D721Med (cell line): Measurements from ENCODE around the gene MALAT1.
"Not testable (repeated sequence)": the region's sequence is repeated elsewhere in the genome, so short reads cannot be mapped to it uniquely, and the experiment has no call there.

ENCODE experiments used
- DNase-seq: peaks from one replicate; pipeline ENCODE4 v3.0.0; 2011; ENCODE audit warnings: low spot score; ENCODE audit not compliant: insufficient read length
- FAIRE-seq: peaks from 2 replicates; lab custom pipeline; 2011; peaks lifted over from hg19 to GRCh38; lab: Jason Lieb, UNC
- TF ChIP-seq, protein P1 (sequence below): IDR thresholded peaks from 2 replicates; pipeline ENCODE4 v1.5.1; 2012; ENCODE audit warnings: mild to moderate bottlenecking, control low read depth; ENCODE audit not compliant: insufficient read depth; ENCODE audit errors: missing control alignments

Gene MALAT1

GRCh38 chr11:65505466-65506289, 6.8 kb downstream of the MALAT1 start:
- TF ChIP-seq, protein P1, sequence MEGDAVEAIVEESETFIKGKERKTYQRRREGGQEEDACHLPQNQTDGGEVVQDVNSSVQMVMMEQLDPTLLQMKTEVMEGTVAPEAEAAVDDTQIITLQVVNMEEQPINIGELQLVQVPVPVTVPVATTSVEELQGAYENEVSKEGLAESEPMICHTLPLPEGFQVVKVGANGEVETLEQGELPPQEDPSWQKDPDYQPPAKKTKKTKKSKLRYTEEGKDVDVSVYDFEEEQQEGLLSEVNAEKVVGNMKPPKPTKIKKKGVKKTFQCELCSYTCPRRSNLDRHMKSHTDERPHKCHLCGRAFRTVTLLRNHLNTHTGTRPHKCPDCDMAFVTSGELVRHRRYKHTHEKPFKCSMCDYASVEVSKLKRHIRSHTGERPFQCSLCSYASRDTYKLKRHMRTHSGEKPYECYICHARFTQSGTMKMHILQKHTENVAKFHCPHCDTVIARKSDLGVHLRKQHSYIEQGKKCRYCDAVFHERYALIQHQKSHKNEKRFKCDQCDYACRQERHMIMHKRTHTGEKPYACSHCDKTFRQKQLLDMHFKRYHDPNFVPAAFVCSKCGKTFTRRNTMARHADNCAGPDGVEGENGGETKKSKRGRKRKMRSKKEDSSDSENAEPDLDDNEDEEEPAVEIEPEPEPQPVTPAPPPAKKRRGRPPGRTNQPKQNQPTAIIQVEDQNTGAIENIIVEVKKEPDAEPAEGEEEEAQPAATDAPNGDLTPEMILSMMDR = no peak
- FAIRE-seq = no peak
- no peak for DNase-seq

DNA sequence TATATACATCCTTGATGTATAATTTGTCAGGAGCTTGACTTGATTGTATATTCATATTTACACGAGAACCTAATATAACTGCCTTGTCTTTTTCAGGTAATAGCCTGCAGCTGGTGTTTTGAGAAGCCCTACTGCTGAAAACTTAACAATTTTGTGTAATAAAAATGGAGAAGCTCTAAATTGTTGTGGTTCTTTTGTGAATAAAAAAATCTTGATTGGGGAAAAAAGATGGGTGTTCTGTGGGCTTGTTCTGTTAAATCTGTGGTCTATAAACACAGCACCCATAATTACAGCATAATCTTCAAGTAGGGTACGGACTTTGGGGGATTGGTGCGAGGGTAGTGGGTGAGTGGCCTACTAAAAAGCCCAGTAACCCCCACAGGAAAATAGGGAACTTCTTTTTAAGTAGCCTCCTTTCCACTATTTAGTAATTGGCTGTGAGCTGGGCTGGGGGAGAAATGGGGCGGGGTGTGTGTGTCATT, 7.5 kb downstream of the MALAT1 start:
- TF ChIP-seq, protein P1 = no peak
- FAIRE-seq (no peak), DNase-seq (no peak)

- FAIRE-seq (no peak), DNase-seq (no peak)
- TF ChIP-seq, protein P1 = no peak
These were observed 8.1 kb downstream of the MALAT1 start for GRCh38 chr11:65506772-65507505.

GRCh38 chr11:65512311-65512710, 13.5 kb downstream of the MALAT1 start:
- not testable (repeated sequence) for DNase-seq, FAIRE-seq

GRCh38 chr11:65516135-65516968, 17.5 kb downstream of the MALAT1 start:
- FAIRE-seq (no peak), DNase-seq (no peak)
- TF ChIP-seq, protein P1 = no peak

DNA sequence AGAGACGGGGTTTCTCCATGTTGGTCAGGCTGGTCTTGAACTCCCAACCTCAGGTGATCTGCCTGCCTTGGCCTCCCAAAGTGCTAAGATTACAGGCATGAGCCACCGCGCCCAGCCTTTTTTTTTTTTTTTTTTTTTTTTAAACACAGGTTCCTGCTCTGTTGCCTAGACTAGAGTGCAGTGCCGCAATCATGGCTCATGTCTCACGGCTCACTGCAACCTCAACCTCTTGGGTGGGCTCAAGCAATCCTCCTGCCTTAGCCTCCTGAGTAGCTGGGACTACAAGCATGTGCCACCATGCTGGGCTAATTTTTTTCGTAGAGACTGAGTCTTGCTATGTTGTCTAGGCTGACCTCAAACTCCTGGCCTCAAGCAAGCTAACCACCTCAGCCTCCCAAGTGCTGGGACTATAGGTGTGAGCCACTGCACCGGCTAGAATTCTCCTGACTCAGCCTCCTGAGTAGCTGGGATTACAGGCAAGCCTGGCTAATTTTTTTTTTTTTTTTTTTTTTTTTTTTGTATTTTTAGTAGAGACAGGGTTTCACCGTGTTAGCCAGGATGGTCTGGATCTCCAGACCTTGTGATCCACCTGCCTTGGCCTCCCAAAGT, 20.2 kb downstream of the MALAT1 start:
- not testable (repeated sequence) for DNase-seq, FAIRE-seq

- FAIRE-seq, DNase-seq: not testable (repeated sequence)
These were observed 23.1 kb downstream of the MALAT1 start for GRCh38 chr11:65521777-65522521.

DNA sequence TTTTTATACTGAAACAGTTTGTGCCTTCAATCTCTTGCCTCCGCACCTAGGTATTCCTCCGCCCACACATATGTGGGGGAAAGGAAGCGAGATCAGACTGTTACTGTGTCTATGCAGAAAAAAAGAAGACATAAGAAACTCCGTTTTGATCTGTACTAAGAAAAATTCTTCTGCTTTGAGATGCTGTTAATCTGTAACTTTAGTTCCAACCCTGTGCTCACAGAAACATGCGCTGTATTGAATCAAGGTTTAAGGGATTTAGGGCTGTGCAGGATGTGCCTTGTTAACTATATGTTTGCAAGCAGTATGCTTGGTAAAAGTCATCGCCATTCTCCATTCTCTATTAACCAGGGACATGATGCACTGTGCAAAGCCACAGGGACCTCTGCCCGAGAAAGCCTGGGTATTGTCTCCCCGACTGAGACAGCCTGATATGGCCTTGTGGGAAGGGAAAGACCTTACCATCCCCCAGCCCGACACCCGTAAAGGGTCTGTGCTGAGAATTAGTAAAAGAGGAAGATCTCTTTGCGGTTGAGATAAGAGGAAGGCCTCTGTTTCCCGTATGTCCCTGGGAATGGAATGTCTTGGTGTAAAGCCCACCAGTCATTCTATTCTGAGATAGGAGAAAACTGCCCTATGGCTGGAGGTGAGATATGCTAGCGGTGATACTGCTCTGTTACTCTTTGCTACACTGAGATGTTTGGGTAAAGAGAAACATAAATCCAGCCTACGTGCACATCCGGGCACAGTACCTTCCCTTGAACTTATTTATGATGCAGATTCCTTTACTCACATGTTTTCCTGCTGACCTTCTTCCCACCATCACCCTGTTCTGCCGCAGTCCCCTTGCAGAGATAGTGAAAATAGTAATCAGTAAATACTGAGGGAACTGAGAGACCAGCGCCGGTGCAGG, 24.1 kb downstream of the MALAT1 start:
- FAIRE-seq, DNase-seq: not testable (repeated sequence)

GRCh38 chr11:65523631-65523968, 24.8 kb downstream of the MALAT1 start:
- not testable (repeated sequence) for DNase-seq, FAIRE-seq
